GM21619 (cell line): Measurements from ENCODE around the gene CHST12.
"Not testable (repeated sequence)": the region's sequence is repeated elsewhere in the genome, so short reads cannot be mapped to it uniquely, and the experiment has no call there.

Experiments
- ATAC-seq: cut with Tn5 transposase; IDR thresholded peaks from one replicate; pipeline ENCODE4 v1.9.1; 2021; ENCODE audit not compliant: unreplicated experiment

CHST12 gene

GRCh38 chr7:2453849-2454248 is 50.4 kb downstream of the CHST12 start:
- not testable (repeated sequence) for ATAC-seq

GRCh38 chr7:2459674-2460073 is 56.3 kb downstream of the CHST12 start:
- ATAC-seq = no peak

- no peak for ATAC-seq
Observed at GRCh38 chr7:2460188-2460587, 56.8 kb downstream of the CHST12 start.

GRCh38 chr7:2460641-2461040 is 57.2 kb downstream of the CHST12 start:
- no peak for ATAC-seq

- ATAC-seq = no peak
Observed at GRCh38 chr7:2461268-2462026, 58.0 kb downstream of the CHST12 start.

GRCh38 chr7:2462731-2463130 is 59.3 kb downstream of the CHST12 start:
- ATAC-seq = no peak

- no peak for ATAC-seq
Observed at GRCh38 chr7:2465928-2466327, 62.5 kb downstream of the CHST12 start.

- no peak for ATAC-seq
Observed at GRCh38 chr7:2466675-2467074, 63.3 kb downstream of the CHST12 start.

GRCh38 chr7:2468227-2468626 is 64.8 kb downstream of the CHST12 start:
- ATAC-seq = no peak

GRCh38 chr7:2469460-2470203 is 66.2 kb downstream of the CHST12 start:
- not testable (repeated sequence) for ATAC-seq

GRCh38 chr7:2470204-2471021 is 67.0 kb downstream of the CHST12 start:
- no peak for ATAC-seq

- ATAC-seq = no peak
Observed at GRCh38 chr7:2471022-2471329, 67.6 kb downstream of the CHST12 start.

GRCh38 chr7:2471396-2471795 is 68.0 kb downstream of the CHST12 start:
- no peak for ATAC-seq

- ATAC-seq = no peak
Observed at GRCh38 chr7:2472739-2473138, 69.3 kb downstream of the CHST12 start.

GRCh38 chr7:2473496-2474180 is 70.2 kb downstream of the CHST12 start:
- ATAC-seq = no peak

- no peak for ATAC-seq
Observed at GRCh38 chr7:2474224-2474623, 70.8 kb downstream of the CHST12 start.

- ATAC-seq = no peak
Observed at GRCh38 chr7:2474813-2475677, 71.6 kb downstream of the CHST12 start.

GRCh38 chr7:2475678-2476015 is 72.2 kb downstream of the CHST12 start:
- no peak for ATAC-seq

GRCh38 chr7:2476298-2476697 is 72.9 kb downstream of the CHST12 start, which contains the start of gene GRIFIN:
Gene GRIFIN (minus strand): TSS chr7:2476398. CDS start chr7:2476383, 15 bp downstream.
- no peak for ATAC-seq

GRCh38 chr7:2476776-2477446 is 73.5 kb downstream of the CHST12 start:
- ATAC-seq = no peak
